ENCODE results near the gene HRNR. TPM values are rescaled to one million over a fixed set of nuclear protein-coding genes. Genes with fewer than 3 reads are reported as not detected.
"Not testable (repeated sequence)": the region's sequence is repeated elsewhere in the genome, so short reads cannot be mapped to it uniquely, and the experiment has no call there.

Gene HRNR
- total RNA-seq, 1 donor from 2014 or later, result not detected

GRCh38 chr1:152218762-152219436, 5.1 kb downstream of the HRNR start:
- no peaks in the 10 kb centered on the region for H3K36me3 Mint-ChIP-seq (ENCODE audit: low read depth)
- no peak overlapping the region for H3K4me3 Mint-ChIP-seq (ENCODE audit: low read depth)
- intact Hi-C loops (cut with micrococcal nuclease), result no loop called here
- H3K9me3 Mint-ChIP-seq, result peaks cover 17% of the 10 kb centered on the region
- no peak overlapping the region for H3K27ac Mint-ChIP-seq
- H3K4me1 Mint-ChIP-seq (ENCODE audit: low read depth), result no peaks in the 10 kb centered on the region
- peaks cover 5% of the 10 kb centered on the region for H3K27me3 Mint-ChIP-seq (ENCODE audit: low read depth)
- DNase-seq (ENCODE audit: low spot score), result no peak

DNA sequence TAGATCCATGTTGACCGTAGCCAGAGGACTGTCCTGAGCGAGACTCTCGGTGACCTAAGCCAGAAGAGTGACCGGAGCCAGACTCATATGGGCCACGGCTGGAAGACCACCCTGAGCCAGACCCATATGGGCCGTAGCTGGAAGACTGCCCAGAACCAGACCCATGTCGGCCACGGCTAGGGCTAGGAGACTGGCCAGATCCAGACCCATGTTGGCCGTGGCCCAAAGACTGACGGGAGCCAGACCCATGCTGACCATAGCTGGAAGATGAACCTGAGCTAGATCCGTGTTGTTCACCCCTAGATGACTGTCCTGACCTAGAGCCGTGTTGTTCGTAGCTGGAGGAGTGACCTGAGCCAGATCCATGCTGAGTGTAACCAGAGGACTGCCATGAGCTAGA, 8.4 kb downstream of the HRNR start:
- H3K27me3 Mint-ChIP-seq (ENCODE audit: low read depth); DNase-seq (ENCODE audit: low spot score); H3K36me3 Mint-ChIP-seq (ENCODE audit: low read depth); intact Hi-C loops (cut with micrococcal nuclease); H3K4me1 Mint-ChIP-seq (ENCODE audit: low read depth); H3K4me3 Mint-ChIP-seq (ENCODE audit: low read depth); H3K27ac Mint-ChIP-seq: not testable (repeated sequence)
- peaks cover 17% of the 10 kb centered on the region for H3K9me3 Mint-ChIP-seq

DNA sequence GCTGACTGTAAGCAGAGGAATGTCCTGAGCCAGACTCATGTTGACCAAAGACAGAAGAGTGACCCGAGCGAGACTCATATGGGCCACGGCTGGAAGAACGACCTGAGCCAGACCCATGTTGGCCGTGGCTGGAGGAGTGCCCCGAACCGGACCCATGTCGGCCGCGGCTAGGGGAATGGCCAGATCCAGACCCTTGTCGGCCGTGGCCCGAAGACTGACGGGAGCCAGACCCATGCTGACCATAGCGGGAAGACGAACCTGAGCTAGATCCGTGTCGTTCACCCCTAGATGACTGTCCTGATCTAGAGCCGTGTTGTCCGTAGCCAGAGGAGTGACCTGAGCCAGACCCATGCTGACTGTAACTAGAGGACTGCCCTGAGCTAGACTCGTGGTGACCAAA, 9.1 kb downstream of the HRNR start:
- H3K27ac Mint-ChIP-seq; DNase-seq (ENCODE audit: low spot score); H3K27me3 Mint-ChIP-seq (ENCODE audit: low read depth); H3K4me3 Mint-ChIP-seq (ENCODE audit: low read depth); H3K4me1 Mint-ChIP-seq (ENCODE audit: low read depth); intact Hi-C loops (cut with micrococcal nuclease); H3K36me3 Mint-ChIP-seq (ENCODE audit: low read depth): not testable (repeated sequence)
- H3K9me3 Mint-ChIP-seq, result peaks cover 13% of the 10 kb centered on the region

GRCh38 chr1:152198982-152199381, 25.0 kb downstream of the HRNR start:
- Mint-ChIP-seq H3K9me3 (no peaks in the 10 kb centered on the region), H3K27ac (no peak overlapping the region), H3K36me3 (ENCODE audit: low read depth) (no peaks in the 10 kb centered on the region), H3K27me3 (ENCODE audit: low read depth) (peaks cover 13% of the 10 kb centered on the region), H3K4me1 (ENCODE audit: low read depth) (no peaks in the 10 kb centered on the region), H3K4me3 (ENCODE audit: low read depth) (no peak overlapping the region)
- intact Hi-C loops (cut with micrococcal nuclease), result no loop called here
- DNase-seq (ENCODE audit: low spot score), result no peak

GRCh38 chr1:152197361-152197941, 26.5 kb downstream of the HRNR start:
- no peaks in the 10 kb centered on the region for H3K4me1 Mint-ChIP-seq (ENCODE audit: low read depth)
- no peak for DNase-seq (ENCODE audit: low spot score)
- H3K9me3 Mint-ChIP-seq, result no peaks in the 10 kb centered on the region
- intact Hi-C loops (cut with micrococcal nuclease), result no loop called here
- H3K27ac Mint-ChIP-seq, result no peak overlapping the region
- no peaks in the 10 kb centered on the region for H3K36me3 Mint-ChIP-seq (ENCODE audit: low read depth)
- H3K4me3 Mint-ChIP-seq (ENCODE audit: low read depth), result no peak overlapping the region
- peaks cover 20% of the 10 kb centered on the region for H3K27me3 Mint-ChIP-seq (ENCODE audit: low read depth)

DNA sequence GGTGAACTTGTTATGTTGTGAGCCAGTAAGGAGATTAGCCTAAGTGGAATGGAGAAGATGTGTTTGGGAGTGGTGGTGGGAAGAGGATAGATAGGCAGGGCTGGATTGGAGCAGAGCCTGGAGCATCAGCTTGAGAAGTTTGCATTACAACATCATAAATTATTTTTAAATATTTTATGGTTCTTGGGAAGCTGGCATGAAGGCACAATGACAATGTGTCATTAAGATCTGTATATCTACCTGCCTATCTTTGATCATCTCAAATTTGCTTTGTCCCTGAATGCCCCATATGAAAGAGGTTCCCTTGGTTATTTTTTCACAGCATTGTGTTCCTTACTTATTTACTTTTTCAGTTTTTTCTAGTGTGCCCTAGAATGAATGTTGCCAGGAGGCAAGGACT, 32.3 kb downstream of the HRNR start:
- Mint-ChIP-seq H3K27me3 (ENCODE audit: low read depth) (peaks cover 41% of the 10 kb centered on the region), H3K4me1 (ENCODE audit: low read depth) (peaks cover 4% of the 10 kb centered on the region), H3K27ac (no peak overlapping the region), H3K36me3 (ENCODE audit: low read depth) (no peaks in the 10 kb centered on the region), H3K4me3 (ENCODE audit: low read depth) (no peak overlapping the region), H3K9me3 (no peaks in the 10 kb centered on the region)
- DNase-seq (ENCODE audit: low spot score), result no peak
- intact Hi-C loops (cut with micrococcal nuclease), result no loop called here

DNA sequence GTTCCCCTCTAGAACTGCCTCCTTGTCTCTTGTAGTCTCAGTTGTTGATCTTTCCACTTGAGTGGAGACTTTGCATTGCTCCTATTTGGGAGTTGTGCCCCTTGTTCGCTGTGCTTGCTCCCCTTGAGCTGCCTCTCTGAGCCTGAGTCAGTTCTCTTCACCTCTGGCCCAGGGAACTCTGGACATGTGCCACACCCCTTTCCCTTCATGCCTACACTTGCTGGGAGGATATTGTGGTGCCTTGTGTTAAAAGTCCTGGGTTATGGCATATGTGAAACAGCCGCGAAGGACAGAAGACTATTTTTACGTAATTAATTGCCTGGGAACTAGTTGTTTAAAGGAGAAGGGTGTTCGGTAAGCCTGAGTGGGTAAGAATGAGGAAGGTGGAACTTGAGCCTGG, 32.7 kb downstream of the HRNR start:
- peaks cover 4% of the 10 kb centered on the region for H3K4me1 Mint-ChIP-seq (ENCODE audit: low read depth)
- no peaks in the 10 kb centered on the region for H3K9me3 Mint-ChIP-seq
- no peaks in the 10 kb centered on the region for H3K36me3 Mint-ChIP-seq (ENCODE audit: low read depth)
- peaks cover 42% of the 10 kb centered on the region for H3K27me3 Mint-ChIP-seq (ENCODE audit: low read depth)
- DNase-seq (ENCODE audit: low spot score), result no peak
- no peak overlapping the region for H3K4me3 Mint-ChIP-seq (ENCODE audit: low read depth)
- intact Hi-C loops (cut with micrococcal nuclease), result no loop called here
- H3K27ac Mint-ChIP-seq, result no peak overlapping the region

DNA sequence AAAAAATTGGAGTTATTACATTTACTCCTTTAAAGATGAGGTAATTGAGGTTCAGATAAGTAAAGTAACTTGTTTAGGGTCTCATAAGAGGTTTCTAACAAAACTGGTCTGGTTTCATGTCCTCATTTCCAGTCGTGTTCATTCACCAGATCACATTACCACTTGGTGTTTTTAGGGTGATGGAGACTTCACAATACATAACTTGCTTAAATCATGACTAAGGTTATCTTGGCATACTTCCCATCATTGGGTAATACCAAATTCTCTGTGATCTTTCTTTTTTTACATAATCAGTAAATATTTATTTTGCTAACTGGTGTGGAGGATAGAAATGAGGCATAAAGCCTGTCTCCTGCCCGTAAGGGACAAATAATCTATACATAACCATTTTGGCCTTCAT, 33.4 kb downstream of the HRNR start:
- intact Hi-C loops (cut with micrococcal nuclease), result no loop called here
- H3K27me3 Mint-ChIP-seq (ENCODE audit: low read depth), result peaks cover 43% of the 10 kb centered on the region
- no peak overlapping the region for H3K27ac Mint-ChIP-seq
- H3K9me3 Mint-ChIP-seq, result no peaks in the 10 kb centered on the region
- no peak overlapping the region for H3K4me3 Mint-ChIP-seq (ENCODE audit: low read depth)
- peaks cover 4% of the 10 kb centered on the region for H3K4me1 Mint-ChIP-seq (ENCODE audit: low read depth)
- H3K36me3 Mint-ChIP-seq (ENCODE audit: low read depth), result no peaks in the 10 kb centered on the region
- DNase-seq (ENCODE audit: low spot score), result no peak

DNA sequence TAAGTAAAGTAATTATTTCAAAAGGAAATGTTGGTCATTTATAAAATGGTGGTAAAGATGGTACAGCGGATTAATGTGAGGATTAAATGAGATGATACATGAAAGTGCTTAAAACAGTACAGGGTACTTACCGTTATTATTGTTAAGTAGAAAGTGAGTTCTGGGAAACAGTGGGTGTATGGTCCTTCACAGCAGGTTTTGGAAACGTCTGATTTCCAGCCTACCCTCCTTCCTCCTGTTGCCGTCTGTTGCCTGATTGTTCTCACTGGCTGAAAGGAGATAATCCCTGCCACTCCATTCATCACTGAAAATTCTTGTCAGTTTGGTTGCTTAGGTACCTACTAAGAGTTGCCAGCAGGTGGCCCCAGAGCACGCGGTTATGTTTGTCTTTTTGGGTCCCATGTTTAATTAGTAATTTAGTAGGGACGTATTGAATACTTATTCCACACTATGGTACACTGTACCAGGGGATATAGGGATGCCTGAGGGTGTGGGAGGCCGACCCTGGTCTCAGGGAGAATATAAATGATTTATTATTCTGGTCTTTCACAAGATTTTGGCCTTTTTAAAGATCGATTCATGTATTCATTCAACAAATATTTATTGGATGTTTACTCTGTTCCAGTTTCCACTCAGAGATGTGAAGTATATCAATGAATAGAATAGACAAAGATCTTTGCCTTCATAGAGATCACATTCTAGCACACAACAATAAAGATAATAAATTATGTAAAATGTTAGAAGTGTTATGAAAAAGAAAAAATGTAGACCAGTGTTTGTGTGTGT, 34.1 kb downstream of the HRNR start:
- Mint-ChIP-seq H3K27me3 (ENCODE audit: low read depth) (peaks cover 50% of the 10 kb centered on the region), H3K4me1 (ENCODE audit: low read depth) (peaks cover 4% of the 10 kb centered on the region), H3K36me3 (ENCODE audit: low read depth) (no peaks in the 10 kb centered on the region), H3K27ac (no peak overlapping the region), H3K4me3 (ENCODE audit: low read depth) (peak overlapping the region; percentile 51), H3K9me3 (no peaks in the 10 kb centered on the region)
- DNase-seq (ENCODE audit: low spot score), result peak; percentile 48
- intact Hi-C loops (cut with micrococcal nuclease), result loop anchor here (1.0 to 10.0 kb wide), 5 partner anchors 79 to 268 kb away; no protein-coding TSS in a partner anchor

GRCh38 chr1:152188673-152189591, 35.1 kb downstream of the HRNR start:
- H3K9me3 Mint-ChIP-seq, result no peaks in the 10 kb centered on the region
- peaks cover 58% of the 10 kb centered on the region for H3K27me3 Mint-ChIP-seq (ENCODE audit: low read depth)
- no peaks in the 10 kb centered on the region for H3K36me3 Mint-ChIP-seq (ENCODE audit: low read depth)
- peak; percentile 56 for DNase-seq (ENCODE audit: low spot score)
- peak overlapping the region; percentile 54 for H3K4me3 Mint-ChIP-seq (ENCODE audit: low read depth)
- peaks cover 4% of the 10 kb centered on the region for H3K4me1 Mint-ChIP-seq (ENCODE audit: low read depth)
- intact Hi-C loops (cut with micrococcal nuclease), result loop anchor here (1.0 to 10.0 kb wide), 5 partner anchors 78 to 269 kb away; no protein-coding TSS in a partner anchor
- no peak overlapping the region for H3K27ac Mint-ChIP-seq

DNA sequence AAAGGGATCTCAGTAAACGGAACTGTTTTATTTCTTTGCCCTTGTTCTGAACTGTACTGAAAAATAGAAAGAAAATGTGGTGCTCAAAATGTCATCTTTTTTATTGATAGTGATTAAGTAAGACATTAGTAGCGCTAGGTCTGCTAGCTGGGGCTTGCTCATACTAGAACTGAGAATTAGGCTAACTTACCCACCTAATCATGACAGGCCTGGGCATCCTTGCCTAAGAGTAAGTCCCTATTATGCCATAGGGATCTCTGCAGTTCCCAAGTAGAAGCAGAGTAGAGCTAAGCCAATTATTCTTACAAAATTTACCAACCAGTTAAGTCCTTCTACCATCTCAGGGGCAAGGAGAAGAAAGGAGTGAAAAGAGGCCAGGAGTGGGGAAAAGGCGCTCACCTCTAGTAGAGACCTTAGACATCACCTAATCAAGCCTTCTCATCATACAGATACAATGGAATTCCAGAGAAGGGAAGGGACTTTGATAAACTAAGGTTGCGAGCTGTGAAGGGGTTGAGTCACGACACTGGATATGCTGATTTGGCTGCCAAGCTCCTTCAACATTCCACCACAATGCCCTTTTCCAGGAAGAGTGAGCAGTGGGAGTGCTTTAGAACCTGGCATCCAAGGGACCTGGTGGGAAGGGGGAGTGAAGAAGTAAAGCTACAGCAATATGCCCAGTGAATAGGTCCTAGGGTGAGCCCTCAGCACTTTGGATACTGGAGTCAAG, 37.3 kb downstream of the HRNR start:
- no peaks in the 10 kb centered on the region for H3K36me3 Mint-ChIP-seq (ENCODE audit: low read depth)
- H3K27ac Mint-ChIP-seq, result no peak overlapping the region
- intact Hi-C loops (cut with micrococcal nuclease), result loop anchor here (5.0 to 10.0 kb wide), 2 partner anchors 242 to 256 kb away; no protein-coding TSS in a partner anchor
- H3K27me3 Mint-ChIP-seq (ENCODE audit: low read depth), result peaks cover 45% of the 10 kb centered on the region
- H3K4me3 Mint-ChIP-seq (ENCODE audit: low read depth), result no peak overlapping the region
- H3K4me1 Mint-ChIP-seq (ENCODE audit: low read depth), result peaks cover 4% of the 10 kb centered on the region
- DNase-seq (ENCODE audit: low spot score), result no peak
- no peaks in the 10 kb centered on the region for H3K9me3 Mint-ChIP-seq

Data from activated T-helper 2 cell treated with anti-CD3 and anti-CD28 coated beads, Interferon-gamma antibody, Interleukin-2, Interleukin-4, amounts not matched to agents 10 μg/mL and 5 μg/mL and 100 μg/mL, durations not matched to agents 14 hours and 24 hours and 36 hours (primary cell).